NCI-H69 (cell line): ENCODE data around the gene KRT80.

ENCODE experiments used
- DNase-seq: peaks from one replicate; lab custom pipeline; 2025; lab: John Stamatoyannopoulos, UW

Gene KRT80

DNA sequence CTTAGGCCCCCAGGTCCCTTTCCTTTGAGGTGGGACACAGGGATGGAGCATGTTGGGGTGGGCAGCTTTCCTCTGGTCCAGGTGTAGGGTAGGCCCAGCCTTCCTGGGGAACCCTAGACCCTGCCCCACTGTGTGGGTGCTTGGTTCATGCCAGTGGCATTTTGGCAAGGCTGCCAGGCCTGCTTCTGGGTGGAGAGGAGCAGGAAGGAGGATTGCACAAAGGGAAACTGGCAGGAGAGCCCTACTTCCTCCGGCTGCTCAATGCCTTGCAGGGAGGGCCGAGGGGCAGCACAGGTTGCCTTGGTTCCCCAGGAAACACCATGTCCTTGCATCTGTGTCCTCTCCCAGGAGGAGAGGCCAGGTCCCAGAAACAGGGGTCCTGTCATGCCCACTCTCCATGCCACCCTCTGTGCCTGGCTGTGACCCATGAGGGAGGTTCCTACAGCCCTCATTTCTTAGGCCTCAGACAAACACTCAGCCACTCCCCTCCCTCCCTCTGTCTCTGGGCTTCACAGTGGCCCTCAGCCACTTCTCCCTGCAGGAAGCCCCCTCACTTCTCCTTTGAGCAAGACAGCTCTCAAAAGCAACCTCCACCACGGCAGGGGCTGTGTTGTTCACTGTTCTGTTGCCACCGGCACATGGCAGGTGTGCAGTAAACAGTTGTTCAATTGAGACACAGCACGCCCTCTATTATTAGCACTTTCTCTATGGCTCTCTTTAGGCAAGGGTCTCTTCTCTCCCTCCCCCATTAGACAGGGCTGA, 6.8 kb upstream of the KRT80 start:
- peak; percentile 88 for DNase-seq

DNA sequence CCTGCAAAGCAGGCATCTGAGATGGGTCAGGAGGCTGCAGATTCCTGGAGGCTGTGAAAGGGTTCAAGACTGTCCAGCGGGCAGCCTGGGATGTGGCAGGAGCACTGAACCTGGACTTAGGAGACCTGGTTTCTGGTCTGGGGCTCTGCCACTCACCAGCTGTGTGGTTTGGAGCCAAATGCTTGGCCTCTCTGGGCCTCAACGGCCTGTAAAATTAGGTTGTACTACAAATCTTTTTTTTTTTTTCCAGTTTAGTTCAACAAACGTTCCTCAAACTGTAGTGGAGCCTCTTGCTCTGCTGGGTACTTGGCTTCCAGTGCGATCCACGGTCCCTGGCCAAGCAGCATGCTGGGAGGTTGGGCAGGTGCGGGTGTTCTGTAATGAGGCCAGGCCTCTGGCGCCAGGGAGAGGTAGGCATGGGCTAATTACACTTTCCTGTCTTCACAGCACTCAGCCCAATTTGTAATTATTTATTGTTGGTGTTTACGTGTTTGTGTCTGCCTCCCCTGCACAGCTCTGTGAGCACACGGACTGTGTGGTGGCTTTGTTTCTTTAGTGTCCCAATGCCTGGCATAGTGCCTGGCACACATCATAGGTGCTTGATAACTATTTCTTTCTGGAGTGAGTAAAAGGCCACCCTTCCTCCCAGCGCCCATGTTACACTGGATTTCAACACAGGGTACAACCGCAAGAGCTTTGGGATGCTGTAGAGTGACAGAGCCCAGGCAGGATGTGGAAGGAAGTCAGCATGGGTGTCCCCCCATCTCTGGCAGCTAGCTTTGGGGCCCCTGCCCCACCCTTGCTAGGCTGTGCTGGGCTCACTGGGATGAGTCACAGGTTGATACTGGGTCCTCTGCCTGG, 5.8 kb upstream of the KRT80 start:
- DNase-seq, result peak; percentile 76

GRCh38 chr12:52195065-52195730, 3.4 kb upstream of the KRT80 start:
- DNase-seq, result no peak

DNA sequence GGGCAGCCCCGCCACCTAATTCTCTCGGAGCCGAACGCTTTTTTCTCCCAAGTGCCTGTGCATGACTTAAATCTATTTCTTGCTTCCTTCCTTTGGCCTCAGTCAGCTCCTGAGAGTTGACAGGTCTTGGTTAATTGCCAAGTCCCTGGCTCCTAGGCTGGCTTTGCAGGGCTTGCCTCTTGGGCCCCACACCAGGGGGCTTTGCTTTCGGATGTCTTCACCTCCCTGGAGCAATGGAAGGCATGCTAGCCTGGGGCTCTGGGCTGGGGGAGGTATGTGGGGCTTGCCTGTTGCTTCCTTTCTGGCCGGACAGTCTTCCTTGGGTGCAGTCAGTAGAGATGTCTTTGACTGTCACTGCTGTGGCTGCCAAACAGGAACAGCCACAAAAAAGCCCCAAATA, 2.2 kb upstream of the KRT80 start:
- DNase-seq, result peak; percentile 34

DNA sequence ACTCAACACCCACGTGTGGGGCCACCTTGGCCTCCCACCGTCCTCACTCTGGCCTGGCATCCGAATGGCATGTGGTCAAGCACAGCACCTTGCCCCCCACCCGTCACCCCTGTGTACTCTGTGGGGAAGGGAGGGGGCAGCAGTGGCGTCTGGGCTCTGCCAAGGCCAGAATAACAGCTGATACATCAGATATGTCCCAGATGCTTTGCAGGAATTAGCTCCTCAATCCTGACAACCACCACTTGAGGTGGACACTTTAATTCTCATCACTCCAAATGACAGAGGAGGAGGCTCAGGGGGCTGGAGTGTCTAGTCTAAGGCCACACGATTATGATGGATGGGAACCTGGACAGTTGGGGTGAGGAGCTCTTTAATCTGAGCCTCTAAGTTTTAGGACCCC, 1.7 kb upstream of the KRT80 start:
- DNase-seq, result no peak

DNA sequence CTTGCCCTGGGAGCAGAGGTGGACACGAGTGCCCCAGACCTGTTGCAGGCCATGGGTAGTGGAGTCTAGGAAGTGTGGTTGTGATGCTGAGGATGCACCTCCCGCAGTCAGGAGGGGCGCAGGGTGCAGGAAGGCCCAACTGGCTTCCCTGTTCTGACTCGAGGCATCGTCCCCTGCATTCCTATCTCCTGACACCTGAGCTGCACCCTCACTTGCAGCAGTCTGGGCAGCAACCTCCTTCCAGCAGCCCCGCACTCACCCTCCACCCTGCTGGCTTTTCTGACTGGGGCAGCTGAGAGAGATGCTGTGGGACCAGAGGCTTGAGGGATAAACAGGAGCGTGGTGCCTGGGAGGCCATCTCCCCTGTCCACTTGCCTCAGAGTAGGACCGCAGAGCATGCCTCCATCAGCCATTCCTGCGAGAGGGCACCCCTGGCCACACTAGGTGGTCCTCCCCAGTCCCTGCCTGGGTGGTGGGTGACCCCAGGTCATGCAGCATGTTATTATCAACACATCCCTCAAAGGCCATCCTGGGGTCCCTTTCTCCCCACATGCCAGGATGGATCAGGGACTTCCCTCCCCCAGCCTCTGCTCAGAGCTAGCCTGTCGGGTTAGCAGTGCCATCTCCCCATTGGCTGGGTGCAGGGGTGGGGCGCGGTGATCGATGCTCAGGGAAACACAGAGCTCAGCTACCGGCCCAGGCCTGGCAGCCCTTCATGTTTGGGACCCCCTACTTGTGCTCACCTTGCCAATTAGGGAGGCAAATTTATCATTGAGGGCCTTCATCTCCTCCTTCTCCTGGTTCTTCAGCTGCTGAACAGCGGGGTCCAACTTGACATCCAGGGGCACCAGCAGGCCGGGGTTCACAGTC, 719 bp downstream of the KRT80 start:
- no peak for DNase-seq

GRCh38 chr12:52189376-52190174, 2.2 kb downstream of the KRT80 start:
- DNase-seq, result no peak

GRCh38 chr12:52188658-52189057, 3.2 kb downstream of the KRT80 start:
- DNase-seq, result no peak

DNA sequence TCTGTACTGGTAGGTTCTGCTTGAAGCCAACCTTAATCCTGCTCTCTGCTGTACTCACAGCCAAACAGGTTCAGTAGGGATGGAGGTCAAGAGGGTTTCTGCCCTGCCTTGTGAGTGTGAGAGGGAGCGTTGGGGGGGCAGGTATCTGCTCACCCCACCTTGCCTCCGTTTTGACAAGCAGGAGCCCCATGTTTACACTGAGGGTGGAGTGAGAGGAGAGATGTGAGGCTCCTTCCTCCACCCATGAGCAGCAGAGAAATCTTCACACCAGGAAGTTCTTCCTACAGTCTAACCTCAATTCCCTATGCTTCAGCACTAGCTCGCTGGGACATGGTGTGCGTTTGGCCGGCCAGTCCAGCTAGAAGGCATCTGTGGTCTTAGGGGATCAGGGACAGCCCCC, 4.2 kb downstream of the KRT80 start:
- DNase-seq, result no peak

GRCh38 chr12:52187206-52187605, 4.6 kb downstream of the KRT80 start:
- no peak for DNase-seq

DNA sequence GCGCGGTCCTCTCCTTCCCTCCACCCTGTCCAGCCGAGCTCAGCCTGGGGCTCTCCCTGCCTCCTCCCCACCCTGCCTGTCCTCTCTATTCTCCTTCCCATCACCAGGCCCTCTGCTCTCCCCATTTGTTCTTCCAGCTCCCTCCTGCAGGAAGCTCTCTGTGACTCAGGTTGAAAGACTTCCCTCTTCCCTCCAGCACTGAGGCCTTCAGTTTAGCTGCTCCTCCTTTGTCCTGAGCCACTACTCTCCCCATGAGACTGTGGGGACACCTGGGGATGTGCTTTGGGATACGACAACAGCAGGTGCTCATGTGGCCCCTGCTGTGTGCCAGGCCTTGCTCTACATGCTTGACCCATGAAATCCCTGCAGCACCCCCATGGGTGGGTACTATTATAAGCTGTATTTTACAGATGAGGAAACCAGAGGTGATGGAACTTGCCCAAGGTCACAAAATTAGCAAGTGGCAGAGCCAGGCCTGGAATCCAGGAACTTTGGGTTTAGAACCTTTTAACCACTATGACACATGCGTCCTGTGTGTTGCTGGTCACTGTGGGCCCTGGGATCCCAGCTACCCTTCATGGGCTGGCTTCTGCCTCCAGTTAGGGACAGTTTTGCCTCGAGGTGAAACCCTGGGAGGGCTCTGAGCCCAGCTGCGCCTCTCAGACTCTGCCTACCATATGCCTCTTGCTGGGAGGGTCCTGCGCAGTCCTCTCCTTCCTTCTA, 5.5 kb downstream of the KRT80 start:
- peak; percentile 85 for DNase-seq

- no peak for DNase-seq
These were observed 6.3 kb downstream of the KRT80 start for GRCh38 chr12:52185400-52185967.

- no peak for DNase-seq
These were observed 7.0 kb downstream of the KRT80 start for GRCh38 chr12:52184813-52185212.

GRCh38 chr12:52183971-52184370, 7.8 kb downstream of the KRT80 start:
- no peak for DNase-seq

- peak; percentile 79 for DNase-seq
These were observed 8.3 kb downstream of the KRT80 start for GRCh38 chr12:52183544-52183910.

DNA sequence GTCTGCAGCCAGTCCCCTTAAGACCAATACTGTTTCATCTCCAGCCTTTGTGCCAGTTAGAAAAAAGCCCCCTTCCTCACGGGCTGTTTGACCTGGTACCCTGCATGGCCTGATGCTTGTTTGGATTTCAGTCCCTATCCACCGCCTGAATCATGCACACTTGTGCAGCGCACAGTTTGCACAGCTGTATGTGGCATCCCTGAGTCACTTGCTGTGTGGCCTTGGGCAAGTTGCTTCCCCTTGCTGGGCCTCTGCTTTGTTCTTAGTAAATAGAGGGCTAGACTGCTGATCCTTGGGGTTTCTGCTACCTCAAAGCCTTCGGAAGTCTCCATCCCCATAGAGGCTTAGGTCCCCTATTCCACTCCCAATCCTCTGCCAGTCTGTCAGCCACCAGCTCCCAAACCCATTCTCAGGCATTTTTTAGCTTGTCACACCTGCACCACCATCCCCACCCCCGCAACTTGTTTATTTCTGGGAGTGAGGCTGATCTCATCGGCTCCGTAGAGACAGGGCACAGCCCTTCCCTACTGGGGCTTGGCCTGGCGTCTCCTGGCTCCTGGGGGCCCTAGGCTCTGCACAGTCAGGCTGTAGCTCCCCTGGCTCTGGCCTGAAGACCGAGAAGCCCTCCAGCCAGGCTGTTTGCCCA, 8.8 kb downstream of the KRT80 start:
- DNase-seq, result peak; percentile 80

DNA sequence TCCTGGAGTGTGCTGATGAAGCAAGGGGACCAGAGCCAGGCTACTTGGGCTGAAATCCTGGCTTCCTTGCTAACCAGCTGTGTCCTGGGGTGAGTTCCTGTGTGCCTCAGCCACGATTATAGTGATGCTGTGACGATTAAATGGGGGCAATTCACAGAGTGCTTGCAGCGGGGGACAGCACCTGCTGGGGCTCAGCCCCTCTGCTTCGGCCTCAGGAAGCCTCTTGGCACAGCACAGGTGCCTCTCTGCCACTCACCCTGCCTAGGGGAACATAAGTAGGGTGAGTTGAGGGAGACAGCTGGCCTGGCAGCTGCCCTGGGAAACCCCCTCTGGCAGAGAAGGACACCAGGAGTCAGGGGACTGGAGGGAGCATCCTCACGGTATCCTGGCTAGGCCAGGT, 9.4 kb downstream of the KRT80 start:
- DNase-seq, result peak; percentile 92

- DNase-seq, result peak; percentile 97
These were observed 10.1 kb downstream of the KRT80 start for GRCh38 chr12:52181746-52182145.

- peak; percentile 80 for DNase-seq
These were observed 10.7 kb downstream of the KRT80 start for GRCh38 chr12:52180971-52181628.
